ENCODE data around the gene ALKBH3.
A peak's percentile ranks its signal among the peaks of the same experiment; 100 is the strongest.

The ALKBH3 gene

GRCh38 chr11:43941257-43941994, 60.8 kb downstream of the ALKBH3 start:
- no peak for DNase-seq (ENCODE audit: low read depth)

GRCh38 chr11:43942662-43943371, 62.2 kb downstream of the ALKBH3 start:
- DNase-seq (ENCODE audit: low read depth): no peak

- no peak for DNase-seq (ENCODE audit: low read depth)
These were observed 62.8 kb downstream of the ALKBH3 start for GRCh38 chr11:43943372-43943930.

- no peak for DNase-seq (ENCODE audit: low read depth)
These were observed 63.5 kb downstream of the ALKBH3 start for GRCh38 chr11:43943931-43944751.

GRCh38 chr11:43944761-43945311, 64.2 kb downstream of the ALKBH3 start:
- DNase-seq (ENCODE audit: low read depth): no peak

- no peak for DNase-seq (ENCODE audit: low read depth)
These were observed 66.4 kb downstream of the ALKBH3 start for GRCh38 chr11:43947003-43947500.

- DNase-seq (ENCODE audit: low read depth): no peak
These were observed 67.2 kb downstream of the ALKBH3 start for GRCh38 chr11:43947815-43948214.

GRCh38 chr11:43948341-43949225, 68.0 kb downstream of the ALKBH3 start:
- DNase-seq (ENCODE audit: low read depth): no peak

- no peak for DNase-seq (ENCODE audit: low read depth)
These were observed 69.8 kb downstream of the ALKBH3 start for GRCh38 chr11:43950311-43950855.

GRCh38 chr11:43951231-43951630, 70.6 kb downstream of the ALKBH3 start:
- no peak for DNase-seq (ENCODE audit: low read depth)

GRCh38 chr11:43952020-43952400, 71.4 kb downstream of the ALKBH3 start:
- DNase-seq (ENCODE audit: low read depth): no peak

- DNase-seq (ENCODE audit: low read depth): no peak
These were observed 72.0 kb downstream of the ALKBH3 start for GRCh38 chr11:43952401-43953342.

- DNase-seq (ENCODE audit: low read depth): no peak
These were observed 72.9 kb downstream of the ALKBH3 start for GRCh38 chr11:43953521-43953920.

- no peak for DNase-seq (ENCODE audit: low read depth)
These were observed 73.6 kb downstream of the ALKBH3 start for GRCh38 chr11:43954241-43954640.

- peak; percentile 76 for DNase-seq (ENCODE audit: low read depth)
These were observed 74.9 kb downstream of the ALKBH3 start for GRCh38 chr11:43955381-43956118.

GRCh38 chr11:43957571-43957970, 76.9 kb downstream of the ALKBH3 start:
- no peak for DNase-seq (ENCODE audit: low read depth)

- DNase-seq (ENCODE audit: low read depth): no peak
These were observed 78.8 kb downstream of the ALKBH3 start for GRCh38 chr11:43959321-43959995.
